Fibroblast of upper back skin (primary cell): ENCODE data around the gene CHI3L2.

Experiments used
- DNase-seq: peaks from one replicate; pipeline ENCODE4 v3.0.0-alpha.2; 2013

Gene CHI3L2

DNA sequence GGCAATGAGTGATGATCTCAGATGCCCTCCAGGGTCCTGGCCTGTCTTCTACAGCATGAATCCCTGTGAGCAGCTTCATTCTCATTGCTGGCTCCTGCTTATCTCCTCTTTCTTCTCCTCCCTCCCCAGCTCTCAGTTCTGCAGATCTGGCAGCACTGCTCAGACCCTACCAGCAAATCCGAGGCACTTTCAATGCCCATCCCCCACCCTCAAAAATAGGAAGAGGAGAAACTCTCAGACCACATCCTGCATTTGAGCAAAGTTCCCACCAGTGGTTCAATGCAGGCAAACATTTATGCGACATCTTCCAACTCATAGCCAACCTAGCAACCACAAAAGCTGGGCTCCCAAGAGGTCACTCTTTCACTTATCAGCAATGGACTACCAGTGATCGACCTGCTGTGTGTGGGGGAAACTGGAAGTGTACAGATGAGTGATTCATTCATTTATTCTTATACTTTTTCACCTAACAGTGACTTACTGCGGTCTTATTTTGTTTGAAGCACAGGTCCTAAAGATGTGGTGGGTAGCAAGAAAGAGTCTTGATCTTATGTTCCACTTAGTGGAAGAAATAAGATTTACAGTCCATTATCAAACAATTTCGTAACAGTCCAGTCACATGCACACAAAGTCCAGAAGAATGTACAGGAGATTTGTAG is 5.8 kb upstream of the CHI3L2 start:
- peak; percentile 10 for DNase-seq

DNA sequence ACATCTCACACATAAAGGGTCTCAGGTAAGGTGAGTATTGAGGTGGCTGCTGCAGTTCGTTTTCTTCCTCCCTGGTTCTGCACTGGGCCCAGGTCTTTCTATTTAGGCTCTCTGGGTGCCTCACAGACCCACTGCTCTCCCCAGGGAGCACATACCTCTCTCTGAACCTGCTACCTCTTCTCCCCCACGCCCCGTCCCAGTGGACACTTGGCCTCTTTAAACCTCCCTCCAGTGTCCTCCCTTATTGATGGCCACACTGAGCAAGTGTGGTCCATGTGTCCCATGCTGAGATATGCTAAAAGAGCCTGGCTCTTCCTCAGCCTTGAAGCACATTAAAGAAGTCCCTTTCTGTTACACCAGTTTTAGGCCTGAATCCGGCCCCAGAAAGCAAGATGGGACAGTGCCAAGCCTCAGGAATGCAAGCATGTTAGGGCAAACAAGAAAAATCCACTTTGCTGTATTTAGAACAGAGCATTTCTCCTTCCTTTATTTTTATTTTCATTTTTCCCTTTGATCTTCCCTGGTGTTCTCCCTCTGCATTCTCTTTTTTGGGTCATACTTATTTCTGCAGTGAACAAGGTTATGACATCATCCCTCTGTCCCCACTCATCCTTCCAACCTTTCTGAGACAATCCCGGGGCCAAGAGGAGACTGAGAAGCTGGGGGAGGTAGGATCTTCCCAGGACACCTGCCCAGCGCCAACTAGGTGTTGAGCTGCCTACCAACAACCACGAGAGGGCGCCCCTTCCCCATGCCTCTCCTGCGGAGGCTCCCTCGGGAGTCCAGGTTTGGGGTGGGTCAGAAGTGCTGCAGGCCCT is 5.0 kb upstream of the CHI3L2 start:
- DNase-seq: peak; percentile 44

DNA sequence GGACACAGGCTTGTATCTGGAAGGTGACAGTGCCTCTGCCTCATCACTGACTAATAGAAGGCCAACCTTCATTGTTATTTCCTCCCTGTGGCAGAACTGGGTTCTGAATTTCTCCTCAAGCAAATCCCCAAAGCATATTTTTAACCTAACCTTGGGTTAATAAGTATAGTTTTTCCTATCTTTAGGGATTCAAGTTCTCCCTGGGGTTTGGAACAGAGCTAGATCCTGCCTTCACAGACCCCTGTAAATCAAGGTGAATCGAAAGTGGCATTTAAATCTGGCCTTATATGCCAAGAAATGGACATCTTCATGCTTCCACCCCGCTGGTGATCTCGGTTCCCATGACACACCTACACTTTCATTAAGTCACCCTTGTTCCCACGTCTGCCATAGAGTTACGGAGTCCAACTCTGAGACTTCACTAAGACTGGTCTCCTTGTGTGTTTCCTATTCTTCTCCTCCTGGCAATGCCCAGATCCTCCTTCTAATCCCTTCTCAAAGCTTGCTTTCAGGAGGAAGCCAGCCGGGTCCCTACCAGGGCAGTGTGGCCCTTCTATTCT is 4.3 kb upstream of the CHI3L2 start:
- DNase-seq: no peak

DNA sequence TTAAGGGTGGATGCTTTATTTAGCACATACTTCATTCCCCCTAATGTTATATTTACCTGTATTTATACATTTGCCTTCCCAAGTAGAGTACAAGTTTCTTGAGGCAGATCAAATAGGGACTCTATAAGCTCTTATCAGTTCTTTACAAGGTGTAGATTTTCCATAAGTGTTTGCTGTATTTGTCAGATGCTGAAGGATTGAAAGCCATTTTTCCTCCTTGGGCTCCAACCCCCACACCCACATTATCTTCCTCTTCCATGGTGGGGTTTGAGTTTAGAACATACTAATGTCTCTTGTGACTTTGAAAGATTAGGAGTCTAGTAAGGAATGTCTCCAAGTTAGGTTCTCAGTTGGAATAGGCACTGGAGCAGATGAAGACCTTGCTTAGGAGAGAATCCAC is 2.4 kb upstream of the CHI3L2 start:
- no peak for DNase-seq

DNA sequence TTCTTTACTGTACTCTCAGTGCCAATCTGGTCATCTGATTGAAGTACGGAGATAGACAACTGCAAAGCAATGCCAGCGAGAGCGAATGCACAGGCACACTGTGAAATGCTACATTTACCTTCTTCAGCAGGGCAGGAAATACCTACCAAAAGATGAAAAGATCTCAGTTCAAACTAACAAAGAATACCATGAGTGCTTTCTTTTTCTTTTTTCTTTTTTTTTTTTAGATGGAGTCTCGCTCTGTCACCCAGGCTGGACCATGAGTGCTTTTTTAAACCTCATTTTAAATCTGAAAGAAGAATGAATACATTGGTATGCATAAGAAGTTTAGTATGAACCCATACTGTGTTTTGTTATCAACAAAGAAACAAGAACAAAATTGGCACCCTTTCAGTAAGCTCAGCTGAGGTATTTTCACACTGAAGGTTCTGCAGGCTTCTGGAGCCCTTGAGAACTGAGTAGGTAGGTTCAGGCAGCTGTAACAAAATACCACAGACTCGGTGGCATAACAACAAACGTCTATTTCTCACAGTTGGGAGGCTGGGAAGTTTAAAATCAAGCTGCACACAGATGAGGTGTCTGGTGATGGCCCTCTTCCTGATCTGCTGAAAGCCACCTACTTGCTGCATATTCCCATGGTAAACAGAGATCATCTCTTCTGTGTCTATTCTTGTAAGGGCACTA is 1.7 kb upstream of the CHI3L2 start:
- DNase-seq: no peak

DNA sequence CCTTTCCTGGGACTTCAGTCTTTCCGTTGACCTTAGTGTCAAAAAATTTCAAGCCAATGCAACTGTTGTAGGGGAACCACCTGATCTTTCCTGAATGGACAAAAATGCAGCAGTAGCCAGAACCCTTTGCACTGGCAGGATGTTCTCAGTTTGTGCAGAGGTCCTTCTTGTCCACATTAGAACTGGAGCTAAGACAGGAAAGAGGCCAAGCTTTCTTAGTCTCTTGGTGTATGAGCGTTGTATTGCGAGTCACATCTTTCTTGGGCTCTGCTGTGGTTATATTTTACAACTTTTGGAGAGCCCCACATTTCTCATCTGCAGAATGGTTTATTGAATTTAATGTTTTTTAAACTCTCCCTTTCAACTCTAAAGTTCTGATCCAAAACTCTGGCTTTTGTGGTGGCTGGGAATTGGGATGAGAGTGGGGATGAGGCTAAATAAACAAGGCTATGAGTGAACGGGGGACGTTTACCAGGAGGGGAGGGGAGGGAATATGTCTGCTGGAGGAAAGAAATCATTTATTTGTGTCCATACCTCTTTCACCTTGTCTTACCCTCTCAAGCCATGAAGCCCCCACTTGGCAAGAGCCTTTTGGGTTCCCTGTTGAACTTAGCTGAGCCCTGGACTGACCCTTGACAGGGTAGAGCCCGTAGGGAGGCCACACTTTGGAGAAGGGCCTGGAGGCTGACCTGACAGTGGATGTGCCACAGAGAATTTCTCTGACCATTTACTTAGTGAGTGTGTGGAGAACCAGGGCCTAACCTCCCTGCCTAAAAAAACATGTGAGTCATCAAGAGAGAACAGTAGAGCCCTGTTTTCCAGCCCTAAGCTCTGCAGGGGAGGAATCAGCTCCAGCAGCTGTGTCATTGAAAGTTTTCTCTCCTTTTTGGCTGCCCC is 586 bp downstream of the CHI3L2 start:
- peak; percentile 69 for DNase-seq

DNA sequence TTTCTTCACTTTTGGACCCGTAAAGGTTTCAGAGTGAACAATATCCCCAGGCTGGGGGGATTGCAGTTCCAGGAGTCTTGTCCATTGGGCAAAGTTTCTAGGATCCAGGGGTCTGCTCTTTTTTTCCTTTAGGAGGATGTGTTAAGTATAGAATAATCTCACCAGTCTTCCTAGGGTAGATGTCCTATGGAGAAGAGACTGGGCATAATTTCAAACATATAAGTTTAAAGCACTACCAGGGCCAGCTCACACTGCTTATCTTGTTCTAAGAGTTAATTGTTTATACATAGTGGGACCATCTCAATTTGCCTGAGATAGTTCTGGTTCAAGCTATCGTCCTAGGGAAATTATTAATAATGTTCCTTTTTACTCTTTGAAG is 1.2 kb downstream of the CHI3L2 start:
- no peak for DNase-seq

DNA sequence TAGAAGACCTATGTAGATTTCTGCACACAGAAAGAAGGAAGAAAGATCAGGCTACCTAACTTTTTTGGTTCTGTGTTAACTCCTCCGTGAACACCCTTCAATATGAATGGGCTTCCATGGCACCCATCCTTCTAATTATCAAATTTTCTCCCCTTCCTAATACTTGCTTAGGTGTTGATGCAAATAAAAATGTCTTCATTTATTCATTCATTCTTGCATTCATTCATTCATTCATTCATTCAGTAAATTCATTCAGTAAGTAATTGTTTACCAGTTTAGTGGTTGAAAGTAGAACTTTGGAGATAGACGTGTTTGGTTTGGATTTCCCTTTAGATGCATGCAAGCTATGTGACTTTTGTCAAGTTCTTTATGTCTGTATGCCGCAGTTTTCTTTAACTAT is 4.6 kb downstream of the CHI3L2 start:
- DNase-seq: no peak

DNA sequence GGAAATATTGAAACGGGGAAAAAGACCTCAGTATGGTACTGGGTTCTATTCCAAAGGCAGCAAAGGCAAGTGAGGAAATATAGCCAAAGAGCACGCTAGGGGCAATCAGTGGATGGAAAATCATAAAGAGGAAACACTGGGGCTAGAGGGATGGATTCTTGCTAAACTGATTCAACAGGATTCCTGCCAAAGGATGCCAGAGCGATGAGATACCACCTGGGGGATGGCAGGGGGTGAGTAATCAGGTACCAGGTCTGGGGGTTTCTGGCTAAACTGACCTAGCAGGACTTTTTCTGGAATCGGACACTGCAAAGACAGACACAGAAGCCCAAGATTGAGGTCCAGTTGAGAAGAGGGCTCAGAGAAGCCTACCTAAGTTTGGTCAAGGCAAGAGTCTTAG is 6.7 kb downstream of the CHI3L2 start:
- peak; percentile 16 for DNase-seq

DNA sequence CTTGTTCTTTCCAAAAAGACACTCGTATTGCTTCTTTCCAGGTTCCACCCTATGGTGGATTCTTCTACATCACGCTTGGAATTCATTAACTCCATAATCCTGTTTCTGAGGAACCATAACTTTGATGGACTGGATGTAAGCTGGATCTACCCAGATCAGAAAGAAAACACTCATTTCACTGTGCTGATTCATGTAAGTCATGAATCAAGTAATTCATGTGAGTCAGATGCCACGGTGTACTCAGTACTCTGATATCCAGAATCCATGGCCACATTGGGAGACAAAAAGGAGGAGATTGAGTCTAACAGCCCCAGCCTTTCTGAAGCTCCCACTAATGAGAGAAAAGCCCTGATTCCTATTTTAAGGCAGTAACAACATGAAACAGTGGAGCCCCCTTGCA is 7.4 kb downstream of the CHI3L2 start:
- peak; percentile 45 for DNase-seq

DNA sequence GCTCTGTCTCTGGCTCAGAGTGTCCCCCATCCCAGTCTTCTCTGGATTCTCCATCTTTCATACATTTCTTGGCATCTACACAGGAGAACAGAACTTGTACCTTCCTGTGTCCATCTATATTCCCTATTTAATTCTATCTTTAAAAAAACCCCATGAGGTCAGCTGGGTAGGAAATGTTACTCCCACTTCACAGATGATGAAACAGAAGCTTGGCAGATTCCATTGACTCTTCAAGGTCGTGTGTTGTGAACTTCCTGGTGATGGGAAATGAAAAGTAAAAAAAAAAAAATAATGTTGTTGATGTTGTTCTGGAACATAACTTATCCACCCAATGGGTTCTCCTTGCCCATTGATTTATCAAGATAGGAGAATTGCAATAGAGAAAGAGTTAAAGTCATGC is 8.9 kb downstream of the CHI3L2 start:
- no peak for DNase-seq

DNA sequence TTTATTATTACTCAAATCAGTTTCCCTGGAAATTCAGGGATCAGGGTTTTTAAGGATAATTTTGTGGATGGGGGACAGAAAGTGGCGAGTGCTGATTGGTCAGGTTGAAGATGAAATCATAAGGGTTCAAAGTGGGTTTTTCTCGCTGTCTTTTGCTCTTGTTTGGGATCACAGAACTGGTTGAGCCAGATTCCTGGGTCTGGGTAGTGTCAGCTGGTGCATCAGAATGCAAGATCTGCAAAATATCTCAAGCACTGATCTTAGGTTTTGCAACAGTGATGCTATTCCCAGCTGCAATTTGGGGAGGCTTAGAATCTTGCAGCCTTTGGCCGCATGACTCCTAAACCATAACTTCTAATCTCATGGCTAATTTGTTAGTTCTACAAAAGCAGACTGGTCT is 9.3 kb downstream of the CHI3L2 start:
- no peak for DNase-seq

DNA sequence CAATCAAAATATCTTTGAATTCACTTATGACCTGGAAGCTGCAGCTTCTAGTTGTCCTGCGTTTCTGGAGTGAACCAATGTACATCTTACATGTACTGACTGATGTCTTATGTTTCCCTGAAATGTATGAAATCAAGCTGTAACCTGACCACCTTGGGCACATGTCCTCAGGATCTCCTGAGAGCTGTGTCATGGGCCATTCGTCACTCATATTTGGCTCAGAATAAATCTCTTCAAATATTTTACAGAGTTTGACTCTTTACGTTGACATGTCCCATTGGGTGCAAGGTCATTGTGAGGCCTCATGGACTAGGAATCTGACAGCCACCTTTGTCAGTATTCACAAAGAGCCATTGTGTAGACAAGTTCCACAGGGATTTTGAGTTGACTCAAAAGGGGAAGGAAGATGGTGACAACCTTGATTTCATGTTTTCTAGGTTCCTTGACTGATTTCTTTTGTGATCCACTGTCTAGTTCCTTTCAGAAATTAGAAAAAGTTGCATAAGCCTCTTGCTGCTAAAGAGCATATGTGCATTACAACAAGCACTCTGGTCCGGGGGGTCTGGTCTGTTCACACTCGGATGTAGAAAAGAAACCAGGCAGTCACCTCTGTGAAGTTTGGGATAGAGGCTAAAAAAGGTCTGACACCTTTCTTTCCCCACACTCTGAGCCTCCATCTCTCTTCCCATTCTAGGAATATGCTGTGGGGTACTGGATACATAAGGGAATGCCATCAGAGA is 10.7 kb downstream of the CHI3L2 start:
- DNase-seq: no peak

DNA sequence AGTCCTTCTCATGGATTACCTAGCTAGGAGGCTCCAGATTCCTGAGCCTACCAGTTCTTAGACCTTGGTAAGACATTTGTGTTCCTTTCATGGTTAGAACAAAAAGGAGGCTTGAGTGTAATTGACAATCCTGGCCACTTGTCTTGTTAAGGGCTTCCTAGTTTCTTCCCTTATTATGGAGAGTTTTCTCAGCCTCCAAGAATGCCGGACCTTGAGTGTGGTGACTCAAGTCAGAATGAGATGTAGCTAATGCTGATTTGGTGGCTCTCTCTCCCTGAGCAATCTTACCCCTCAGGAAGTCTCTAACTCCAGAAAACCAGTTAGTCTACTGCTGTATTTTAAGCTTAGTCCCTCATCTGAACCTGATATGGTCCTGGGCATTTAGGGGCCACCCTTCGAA is 14.3 kb downstream of the CHI3L2 start:
- no peak for DNase-seq

DNA sequence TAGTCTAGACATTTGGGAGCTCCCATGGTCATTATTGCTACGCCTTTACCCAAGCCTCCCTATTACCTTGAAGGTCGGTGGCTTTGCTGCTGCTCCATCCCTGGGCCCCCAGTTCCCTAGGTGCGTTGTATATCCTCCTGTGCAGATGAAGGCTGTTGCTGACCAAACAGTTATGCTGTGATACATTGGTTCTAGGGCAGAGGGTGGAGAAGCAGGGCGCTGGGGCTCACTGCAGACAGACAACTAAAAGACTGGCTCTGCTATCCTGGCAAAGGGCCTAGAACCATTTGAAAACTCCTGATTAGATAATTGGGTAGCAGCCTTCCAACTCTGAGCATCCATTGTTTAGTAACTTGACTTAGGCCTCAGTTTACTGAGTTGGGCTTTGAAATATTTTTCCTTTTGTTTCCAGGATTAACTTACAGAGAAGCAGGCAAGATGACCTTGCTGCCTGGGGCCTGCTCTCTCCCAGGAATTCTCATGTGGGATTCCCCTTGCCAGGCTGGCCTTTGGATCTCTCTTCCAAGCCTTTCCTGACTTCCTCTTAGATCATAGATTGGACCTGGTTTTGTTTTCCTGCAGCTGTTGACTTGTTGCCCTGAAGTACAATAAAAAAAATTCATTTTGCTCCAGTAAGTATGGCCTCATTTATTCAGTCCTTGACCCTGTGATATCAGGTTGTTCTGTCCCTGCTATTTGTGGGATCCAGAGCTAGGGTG is 15.5 kb downstream of the CHI3L2 start:
- DNase-seq: no peak

DNA sequence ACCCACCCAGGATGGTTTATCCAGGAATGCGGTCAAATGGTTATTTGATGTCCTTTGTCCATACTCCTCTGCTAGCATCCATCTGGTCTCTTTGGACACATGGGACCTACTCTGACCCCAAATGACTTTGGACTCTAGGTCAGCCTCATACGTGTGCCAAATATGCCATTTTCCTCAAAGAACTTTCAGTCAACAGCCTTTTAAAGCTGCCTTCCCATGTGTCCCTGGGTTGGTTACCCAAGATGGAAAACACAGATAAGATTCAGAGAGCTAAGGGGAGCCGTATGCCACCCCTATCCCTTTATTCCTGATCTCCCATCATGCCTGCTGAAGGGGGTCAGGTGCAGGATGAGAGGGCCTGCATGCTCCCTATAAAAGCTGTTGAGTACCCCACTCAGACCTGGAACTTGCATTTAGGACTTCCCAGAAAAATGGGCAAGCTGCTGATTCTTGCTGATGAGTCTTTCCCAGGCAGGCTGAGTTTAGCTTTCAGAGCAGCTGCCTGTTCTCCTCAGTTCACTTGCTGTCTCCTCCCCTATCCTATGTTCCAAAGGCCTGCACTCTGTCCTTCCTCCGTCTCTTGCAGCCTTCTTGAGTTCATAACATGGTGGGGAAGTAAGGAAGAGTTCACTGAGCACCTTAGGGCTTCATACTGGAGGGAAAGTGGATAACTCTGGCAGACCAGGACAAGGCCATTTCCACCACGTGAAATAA is 19.8 kb downstream of the CHI3L2 start:
- no peak for DNase-seq

DNA sequence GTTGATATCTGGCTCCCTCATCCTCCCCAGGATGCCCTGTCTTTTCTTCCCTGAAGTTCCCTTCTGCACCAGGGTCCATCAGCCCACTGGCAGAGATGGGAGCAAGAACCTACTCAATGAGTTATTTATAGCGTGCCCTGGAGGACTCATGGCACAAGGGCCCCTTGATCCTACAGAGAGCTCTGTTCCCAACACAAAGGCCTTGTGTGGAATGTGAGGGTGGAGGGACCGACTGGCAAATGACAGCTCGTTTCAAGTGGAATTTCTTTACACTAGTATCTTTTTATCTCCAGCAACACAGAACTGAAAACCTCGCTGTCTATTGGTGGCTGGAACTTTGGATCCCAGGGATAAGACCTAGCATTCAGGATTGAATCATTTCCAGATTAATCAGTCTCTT is 22.4 kb downstream of the CHI3L2 start:
- DNase-seq: no peak

DNA sequence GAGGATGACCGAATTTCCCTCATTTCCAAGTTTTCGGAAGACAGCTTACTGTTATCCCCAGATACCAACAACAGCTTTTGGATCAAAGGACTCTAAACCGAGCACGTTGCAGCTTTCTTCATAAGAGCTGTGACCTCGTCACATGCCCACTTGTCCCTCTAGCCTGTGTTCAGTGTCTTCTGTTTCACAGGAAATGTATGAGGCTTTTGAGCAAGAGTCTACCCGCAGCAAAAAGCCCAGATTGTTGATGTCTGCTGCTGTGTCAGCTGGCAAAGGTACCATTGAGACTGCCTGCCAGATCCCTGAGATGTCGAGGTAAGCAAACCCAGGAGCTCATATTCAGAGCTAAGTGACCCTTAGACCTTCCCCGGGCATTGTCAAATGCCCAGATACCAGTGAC is 24.1 kb downstream of the CHI3L2 start:
- no peak for DNase-seq

DNA sequence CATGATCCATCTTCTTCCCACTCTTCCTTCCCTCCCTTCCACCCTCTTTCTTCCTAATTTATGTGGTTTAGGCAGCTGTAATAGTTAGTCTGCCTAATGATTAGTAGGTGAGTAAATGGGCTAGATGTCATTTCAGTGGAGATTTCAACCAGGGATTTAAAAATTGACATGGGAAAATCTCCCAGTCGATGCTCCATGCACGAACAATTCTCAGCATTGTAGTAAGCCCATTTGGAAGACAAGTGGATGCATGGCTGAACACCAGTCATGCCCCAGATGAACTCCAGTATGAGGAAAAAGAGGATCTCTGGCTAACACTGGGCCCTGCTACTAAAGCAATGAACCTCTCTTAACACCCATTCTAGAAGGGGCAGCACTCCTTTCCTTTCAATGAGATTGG is 25.3 kb downstream of the CHI3L2 start:
- DNase-seq: no peak

DNA sequence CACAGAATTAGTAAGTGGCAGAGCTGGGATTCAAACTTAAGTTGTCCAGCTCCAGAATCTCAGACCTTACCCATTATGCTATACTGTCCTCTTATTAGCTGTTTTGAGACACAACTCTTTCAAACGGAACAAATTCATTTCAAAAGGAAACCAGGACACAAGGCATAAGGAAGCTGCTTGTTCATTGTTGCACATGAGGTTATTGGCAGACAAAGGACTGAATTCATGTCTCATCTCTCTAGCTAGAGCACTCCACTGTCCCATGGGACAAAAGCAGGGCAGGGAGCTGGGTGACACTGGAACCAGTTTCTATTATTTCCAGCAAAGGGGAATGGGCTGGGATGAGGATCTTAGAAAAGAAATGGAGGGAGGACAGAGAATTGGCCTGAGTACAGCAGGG is 26.4 kb downstream of the CHI3L2 start:
- DNase-seq: no peak
